Omental fat pad (tissue), 4 donors: ENCODE data around the gene MAGEA4. TPM values are rescaled to one million over a fixed set of nuclear protein-coding genes. Genes with fewer than 3 reads are reported as not detected.

Experiments
- ATAC-seq: fragments of 150-250 bp; one replicate; pipeline ENCODE4 v1.9.1; 2016; ENCODE audit warnings: mild to moderate bottlenecking, moderate library complexity; ENCODE audit not compliant: low FRiP score
- DNase-seq: peaks from one replicate; pipeline ENCODE4 v3.0.0-alpha.2; 2019; ENCODE audit warnings: low spot score
- CTCF ChIP-seq, 3 donors: fragments of 450-650 bp; IDR thresholded peaks; one replicate each; pipeline ENCODE4 v1.5.1; 2016 to 2017; ENCODE audit warnings: antibody characterized with exemption in 3 of 3, mild to moderate bottlenecking in 3 of 3, moderate library complexity in 2 of 3
- total RNA-seq, 4 donors: library from RNA; depleted of rRNA; stranded (reverse); fragments of >200 nt; gene quantifications; one replicate each; pipeline ENCODE4 v1.1.0, GENCODE V29; 2016

MAGEA4 gene
- total RNA-seq, 4 donors from 2014 or later, result not detected

- ATAC-seq (no peak), DNase-seq (no peak)
- TF ChIP-seq CTCF (IDR thresholded peaks at IDR 0.05), result no peak
Observed at GRCh38 chrX:151954730-151955129, 42.0 kb downstream of the MAGEA4 start.

GRCh38 chrX:151958101-151958500 lies 45.4 kb downstream of the MAGEA4 start:
- ATAC-seq, result no peak

GRCh38 chrX:151962034-151962433 lies 49.3 kb downstream of the MAGEA4 start:
- no peak for DNase-seq
- ATAC-seq, result no peak
- TF ChIP-seq CTCF (IDR thresholded peaks at IDR 0.05), result no peak

More at GRCh38 chrX:151958101-151958500, 45.4 kb downstream of the MAGEA4 start:
- no peak for TF ChIP-seq CTCF (IDR thresholded peaks at IDR 0.05)
- DNase-seq, result no peak

GRCh38 chrX:151966236-151966635 lies 53.5 kb downstream of the MAGEA4 start:
- DNase-seq (no peak), ATAC-seq (no peak)
- TF ChIP-seq CTCF (IDR thresholded peaks at IDR 0.05), result no peak

GRCh38 chrX:151970027-151970426 lies 57.3 kb downstream of the MAGEA4 start:
- DNase-seq (no peak), ATAC-seq (no peak)

GRCh38 chrX:151970661-151971060 lies 58.0 kb downstream of the MAGEA4 start:
- ATAC-seq, result peak; percentile 74
- TF ChIP-seq CTCF (IDR thresholded peaks at IDR 0.05), result no peak
- DNase-seq, result no peak

More at GRCh38 chrX:151970027-151970426, 57.3 kb downstream of the MAGEA4 start:
- no peak for TF ChIP-seq CTCF (IDR thresholded peaks at IDR 0.05)

GRCh38 chrX:151973060-151973661 lies 60.5 kb downstream of the MAGEA4 start:
- no peak for ATAC-seq
- DNase-seq, result no peak
- no peak for TF ChIP-seq CTCF (IDR thresholded peaks at IDR 0.05)
